ENCODE data around the gene DDIT3.
A peak's percentile ranks its signal among the peaks of the same experiment; 100 is the strongest.
"Not testable (repeated sequence)": the region's sequence is repeated elsewhere in the genome, so short reads cannot be mapped to it uniquely, and the experiment has no call there.

DDIT3 gene

DNA sequence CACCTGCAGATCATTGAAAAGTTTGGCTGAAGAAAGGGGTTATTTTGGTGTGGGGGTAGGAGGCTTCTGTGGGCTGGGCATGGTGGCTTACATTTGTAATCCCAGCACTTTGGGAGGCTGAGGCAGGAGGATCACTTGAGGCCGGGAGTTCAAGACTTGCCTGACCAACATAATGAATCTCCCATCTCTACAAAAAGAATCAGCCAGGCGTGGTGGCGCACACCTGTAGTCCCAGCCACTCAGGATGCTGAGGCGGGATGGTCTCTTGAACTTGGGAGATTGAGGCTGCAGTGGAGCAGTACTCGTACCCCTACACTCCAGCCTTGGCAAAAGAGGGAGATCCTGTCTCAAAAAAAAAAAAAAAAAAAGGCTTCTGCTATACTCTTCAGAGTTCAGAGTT lies 7.0 kb downstream of the DDIT3 start:
- no peak for DNase-seq (ENCODE audit: low spot score)

GRCh38 chr12:57512665-57513064 lies 7.6 kb downstream of the DDIT3 start:
- no peak for DNase-seq (ENCODE audit: low spot score)

GRCh38 chr12:57511588-57512325 lies 8.6 kb downstream of the DDIT3 start:
- DNase-seq (ENCODE audit: low spot score) = no peak

DNA sequence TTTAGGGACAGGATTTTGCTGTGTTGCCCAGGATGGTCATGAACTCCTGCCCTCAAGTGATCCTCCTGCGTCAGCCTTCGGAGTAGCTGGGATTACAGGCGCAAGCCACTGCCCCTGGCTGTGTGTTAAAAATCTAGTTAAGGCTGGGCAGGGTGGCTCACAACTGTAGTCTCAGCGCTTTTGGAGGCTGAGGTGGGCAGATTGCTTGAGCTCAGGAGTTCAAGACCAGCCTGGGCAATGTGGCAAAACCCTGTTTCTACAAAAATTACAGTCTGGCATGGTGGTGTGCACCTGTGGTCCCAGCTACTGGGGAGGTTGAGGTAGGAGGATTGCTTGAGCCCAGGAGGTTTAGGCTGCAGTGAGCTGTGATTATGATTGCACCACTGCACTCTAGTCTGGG lies 9.2 kb downstream of the DDIT3 start:
- DNase-seq (ENCODE audit: low spot score) = no peak

DNA sequence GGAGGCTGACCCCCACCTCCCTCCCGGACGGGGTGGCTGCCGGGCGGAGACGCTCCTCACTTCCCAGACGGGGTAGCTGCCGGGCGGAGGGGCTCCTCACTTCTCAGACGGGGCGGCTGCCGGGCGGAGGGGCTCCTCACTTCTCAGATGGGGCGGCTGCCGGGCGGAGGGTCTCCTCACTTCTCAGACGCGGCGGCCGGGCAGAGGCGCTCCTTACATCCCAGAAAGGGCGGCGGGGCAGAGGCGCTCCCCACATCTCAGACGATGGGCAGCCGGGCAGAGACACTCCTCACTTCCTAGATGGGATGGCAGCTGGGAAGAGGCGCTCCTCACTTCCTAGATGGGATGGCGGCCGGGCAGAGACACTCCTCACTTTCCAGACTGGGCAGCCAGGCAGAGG lies 12.5 kb downstream of the DDIT3 start:
- not testable (repeated sequence) for DNase-seq (ENCODE audit: low spot score)

GRCh38 chr12:57506541-57506940 lies 13.8 kb downstream of the DDIT3 start:
- DNase-seq (ENCODE audit: low spot score) = not testable (repeated sequence)

DNA sequence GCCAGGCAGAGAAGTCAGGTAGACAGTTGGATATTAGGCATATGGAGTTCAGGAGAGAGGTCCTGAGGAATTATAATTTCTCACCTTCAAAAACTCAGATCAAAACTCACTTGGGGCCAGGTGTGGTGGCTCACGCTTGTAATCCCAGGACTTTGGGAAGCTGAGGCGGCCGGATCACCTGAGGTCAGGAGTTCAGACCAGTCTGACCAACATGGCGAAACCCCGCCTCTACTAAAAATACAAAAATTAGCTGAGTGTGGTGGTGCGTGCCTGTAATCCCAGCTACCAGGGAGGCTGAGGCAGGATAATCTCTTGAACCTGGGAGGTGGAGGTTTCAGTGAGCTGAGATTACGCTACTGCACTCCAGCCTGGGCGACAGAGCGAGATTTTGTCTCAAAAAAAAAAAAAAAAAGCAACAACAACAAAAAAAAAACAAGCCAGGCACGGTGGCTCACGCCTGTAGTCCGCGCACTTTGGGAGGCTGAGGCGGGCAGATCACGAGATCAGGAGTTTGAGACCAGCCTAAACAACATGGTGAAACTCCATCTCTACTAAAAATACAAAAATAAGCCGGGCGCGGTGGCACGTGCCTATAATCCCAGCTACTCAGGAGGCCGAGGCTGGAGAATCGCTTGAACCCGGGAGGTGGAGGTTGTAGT lies 17.9 kb downstream of the DDIT3 start:
- not testable (repeated sequence) for DNase-seq (ENCODE audit: low spot score)

DNA sequence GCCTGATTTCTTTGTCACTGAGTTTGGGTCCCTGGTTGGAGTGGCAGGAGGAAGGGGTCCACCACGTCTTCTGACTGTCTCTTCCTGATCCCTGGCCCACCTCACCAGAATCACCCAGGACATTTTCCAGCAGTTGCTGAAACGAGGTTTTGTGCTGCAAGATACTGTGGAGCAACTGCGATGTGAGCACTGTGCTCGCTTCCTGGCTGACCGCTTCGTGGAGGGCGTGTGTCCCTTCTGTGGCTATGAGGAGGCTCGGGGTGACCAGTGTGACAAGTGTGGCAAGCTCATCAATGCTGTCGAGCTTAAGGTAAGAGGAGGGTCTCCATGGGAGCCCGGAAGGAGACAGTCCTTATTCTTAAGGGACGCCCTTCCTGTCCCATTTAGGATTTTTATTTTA lies 20.1 kb downstream of the DDIT3 start:
- no peak for DNase-seq (ENCODE audit: low spot score)

DNA sequence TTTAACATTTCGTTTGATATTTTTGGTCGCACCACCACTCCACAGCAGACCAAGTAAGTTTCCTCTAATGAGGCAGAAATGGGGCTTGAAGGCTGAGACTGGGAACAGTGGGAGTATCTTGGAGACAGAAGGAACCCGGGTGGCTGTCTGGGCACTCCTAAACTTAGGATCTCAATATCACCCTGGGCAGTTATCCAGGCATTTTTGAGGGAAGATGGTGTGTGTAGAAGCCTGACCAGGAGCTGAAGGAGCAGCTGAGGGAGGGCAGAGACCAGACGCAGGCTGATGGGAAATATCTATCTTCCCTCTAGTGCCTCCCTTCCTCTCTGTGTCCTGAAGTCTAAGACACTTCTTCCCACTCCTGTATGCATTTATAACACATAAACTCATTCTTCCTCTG lies 21.7 kb downstream of the DDIT3 start:
- DNase-seq (ENCODE audit: low spot score) = no peak

DNA sequence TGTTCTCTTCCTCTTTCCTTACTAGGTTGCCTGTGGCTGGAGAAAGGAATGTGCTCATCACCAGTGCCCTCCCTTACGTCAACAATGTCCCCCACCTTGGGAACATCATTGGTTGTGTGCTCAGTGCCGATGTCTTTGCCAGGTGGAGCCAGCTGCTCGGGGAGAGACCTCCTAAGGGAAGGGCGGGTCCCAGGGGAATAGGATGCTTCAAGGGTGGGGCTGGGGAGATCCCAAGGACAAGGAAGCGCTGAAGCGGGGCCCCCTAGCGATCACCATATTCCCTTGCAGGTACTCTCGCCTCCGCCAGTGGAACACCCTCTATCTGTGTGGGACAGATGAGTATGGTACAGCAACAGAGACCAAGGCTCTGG lies 22.2 kb downstream of the DDIT3 start:
- DNase-seq (ENCODE audit: low spot score) = no peak

DNA sequence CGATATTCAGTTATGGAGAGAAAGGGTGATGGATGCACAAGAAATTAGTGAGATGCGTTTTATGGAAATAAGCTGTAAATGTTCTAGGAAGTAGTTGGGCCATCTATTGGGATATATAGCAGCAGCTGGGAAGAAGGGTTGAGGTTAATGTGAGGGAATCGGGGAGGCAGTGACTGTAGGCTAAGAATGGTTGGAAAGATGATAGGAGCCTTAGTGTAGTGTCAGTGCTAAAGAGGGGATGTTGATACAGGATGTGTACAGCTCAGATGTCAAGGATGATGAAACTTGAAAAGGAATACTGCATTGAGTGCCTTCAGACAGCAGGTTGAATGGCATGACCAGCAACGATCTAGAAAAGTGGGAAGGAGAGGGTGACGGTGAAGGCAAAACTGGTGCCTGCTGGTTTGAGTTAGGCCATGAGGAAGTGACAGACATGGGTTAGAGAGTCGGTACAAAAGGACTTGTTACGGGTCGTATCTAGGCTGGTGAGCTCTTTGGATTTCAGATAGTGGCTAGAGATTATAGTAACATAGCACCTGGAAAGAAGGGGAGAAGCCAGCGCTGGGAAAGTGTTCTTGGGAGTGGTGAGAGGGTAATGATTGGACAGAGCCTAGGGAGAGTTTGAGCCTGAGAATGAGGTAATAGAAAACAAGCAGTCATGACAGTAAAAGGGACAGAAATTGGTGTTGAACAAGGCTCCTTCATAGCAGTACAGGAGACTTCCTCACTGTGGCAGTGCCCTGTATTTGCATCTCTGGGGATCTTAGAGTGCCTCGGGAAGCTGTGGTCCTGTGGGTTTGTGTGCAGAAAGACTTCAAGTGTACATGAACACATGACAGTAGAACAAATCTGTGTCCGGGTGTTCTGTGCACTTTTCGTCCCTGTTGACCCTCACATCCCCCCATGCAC lies 22.8 kb downstream of the DDIT3 start:
- no peak for DNase-seq (ENCODE audit: low spot score)

DNA sequence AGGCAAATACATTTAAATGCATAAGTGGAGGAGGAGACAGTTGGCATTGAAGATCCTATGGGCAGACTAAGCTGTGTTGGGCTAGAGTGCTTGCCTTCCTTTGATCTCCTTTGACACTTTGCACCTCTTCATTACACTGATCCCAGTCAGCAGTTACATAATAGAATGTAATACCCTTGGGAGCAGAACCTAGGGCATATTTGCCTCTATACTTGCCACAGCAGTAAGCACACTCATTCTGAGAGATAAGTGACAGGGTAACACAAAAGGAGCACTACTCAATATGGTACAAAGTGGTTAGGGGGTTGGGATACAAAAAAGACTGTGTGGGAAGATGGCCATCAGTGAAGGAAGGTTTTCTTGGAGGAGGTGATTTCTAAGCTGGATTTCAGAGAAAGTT lies 23.5 kb downstream of the DDIT3 start:
- no peak for DNase-seq (ENCODE audit: low spot score)

DNA sequence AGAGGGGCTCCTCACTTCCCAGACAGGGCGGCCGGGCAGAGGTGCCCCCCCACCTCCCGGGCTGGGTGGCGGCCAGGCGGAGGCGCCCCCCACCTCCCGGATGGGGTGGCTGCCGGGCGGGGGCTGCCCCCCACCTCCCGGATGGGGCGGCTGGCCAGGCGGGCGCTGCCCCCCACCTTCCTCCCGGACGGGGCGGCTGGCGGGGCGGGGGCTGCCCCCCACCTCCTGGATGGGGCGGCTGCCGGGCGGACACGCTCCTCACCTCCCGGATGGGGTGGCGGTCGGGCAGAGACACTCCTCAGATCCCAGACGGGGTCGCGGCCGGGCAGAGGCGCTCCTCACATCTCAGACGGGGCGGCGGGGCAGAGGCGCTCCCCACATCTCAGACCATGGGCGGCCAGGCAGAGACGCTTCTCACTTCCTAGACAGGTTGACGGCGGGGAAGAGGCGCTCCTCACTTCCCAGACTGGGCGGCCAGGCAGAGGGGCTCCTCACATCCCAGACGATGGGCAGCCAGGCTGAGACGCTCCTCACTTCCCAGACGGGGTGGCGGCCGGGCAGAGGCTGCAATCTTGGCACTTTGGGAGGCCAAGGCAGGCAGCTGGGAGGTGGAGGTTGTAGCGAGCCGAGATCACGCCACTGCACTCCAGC lies 25.1 kb downstream of the DDIT3 start:
- DNase-seq (ENCODE audit: low spot score) = not testable (repeated sequence)

DNA sequence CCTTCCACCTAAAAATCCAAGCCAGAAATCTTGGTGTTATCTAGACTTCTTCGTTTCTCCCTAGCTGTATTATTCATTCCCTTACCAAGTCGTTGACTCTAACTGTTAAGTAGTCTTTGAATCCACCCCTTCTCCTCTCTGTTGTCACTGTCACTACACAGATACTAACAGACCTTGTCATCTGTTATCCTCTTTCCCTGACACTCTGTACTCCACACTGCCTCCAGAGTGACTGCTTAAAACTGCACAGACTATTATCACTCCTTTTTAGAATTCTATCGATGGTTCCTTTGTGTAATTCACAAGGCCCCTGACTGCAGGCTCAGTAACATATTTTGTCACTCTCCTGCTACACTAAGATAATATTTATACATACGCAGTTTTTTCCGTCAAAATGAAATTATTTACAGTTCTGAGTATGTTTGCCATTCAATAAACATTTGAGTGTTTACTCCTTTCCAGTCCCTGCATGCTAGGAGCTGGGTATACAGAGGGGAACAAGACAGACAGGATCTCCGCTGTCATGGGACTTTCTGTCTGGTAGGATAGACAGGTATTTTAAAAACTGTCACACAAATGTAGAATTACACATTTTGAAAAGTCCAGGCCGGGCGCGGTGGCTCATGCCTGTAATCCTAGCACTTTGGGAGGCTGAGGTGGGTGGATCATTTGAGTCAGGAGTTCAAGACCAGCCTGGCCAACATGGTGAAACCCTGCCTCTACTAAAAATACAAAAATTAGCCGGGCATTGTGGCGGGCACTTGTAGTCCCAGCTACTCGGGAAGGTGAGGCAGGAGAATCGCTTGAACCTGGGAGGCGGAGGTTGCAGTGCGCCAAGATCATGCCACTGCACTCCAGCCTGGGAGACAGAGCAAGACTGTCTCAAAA lies 28.7 kb downstream of the DDIT3 start:
- DNase-seq (ENCODE audit: low spot score) = no peak

- no peak for DNase-seq (ENCODE audit: low spot score)
Observed at GRCh38 chr12:57490126-57490525, 30.2 kb downstream of the DDIT3 start.

- no peak for DNase-seq (ENCODE audit: low spot score)
Observed at GRCh38 chr12:57489157-57489641, 31.1 kb downstream of the DDIT3 start.

DNA sequence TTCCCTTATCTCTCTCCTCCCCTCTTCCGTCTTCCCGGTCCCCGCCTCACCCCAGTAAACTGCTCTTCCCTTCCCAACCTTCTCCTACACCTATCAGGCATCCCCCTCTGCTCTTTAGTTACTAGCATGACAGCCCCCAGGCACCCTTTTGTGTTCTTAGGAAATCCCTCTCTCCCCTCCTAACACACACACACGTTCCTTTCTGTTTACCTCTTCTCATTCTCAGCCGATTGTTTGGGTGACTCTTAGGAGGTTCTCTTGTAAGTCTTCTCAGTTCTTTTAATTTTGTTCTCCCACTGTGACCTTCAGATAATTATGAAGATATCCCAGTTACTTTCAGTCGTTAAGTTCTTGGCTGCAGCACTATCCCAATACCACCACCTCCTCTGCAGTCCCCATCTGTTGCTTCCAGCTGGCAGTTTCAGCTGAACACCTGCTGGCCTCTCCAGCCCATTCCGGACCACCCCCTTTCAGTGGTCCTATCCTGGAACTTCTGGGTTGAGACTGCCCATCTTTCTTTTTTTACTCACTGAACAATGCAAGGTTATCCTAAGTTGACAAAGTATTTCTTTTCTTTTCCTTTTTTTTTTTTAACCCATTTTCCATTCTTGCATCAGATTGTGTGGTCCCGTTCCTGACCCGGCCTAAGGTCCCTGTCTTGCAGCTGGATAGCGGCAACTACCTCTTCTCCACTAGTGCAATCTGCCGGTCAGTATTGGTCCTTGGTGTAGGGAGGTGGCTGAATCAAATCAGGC lies 31.7 kb downstream of the DDIT3 start:
- no peak for DNase-seq (ENCODE audit: low spot score)

- peak; percentile 96 for DNase-seq (ENCODE audit: low spot score)
Observed at GRCh38 chr12:57487597-57488401, 32.5 kb downstream of the DDIT3 start, which contains the start of gene MARS1. Gene MARS1 (plus strand): TSS chr12:57488068. CDS start chr12:57488091, 23 bp downstream.

GRCh38 chr12:57487055-57487596 lies 33.2 kb downstream of the DDIT3 start:
- DNase-seq (ENCODE audit: low spot score) = peak; percentile 23
